Measurements from ENCODE around the gene ZNF208.

GRCh38 chr19:21947775-21948174, 63.0 kb downstream of the ZNF208 start:
- TF ChIP-seq CTCF (IDR thresholded peaks at IDR 0.05) (no peak), POLR2A (IDR thresholded peaks at IDR 0.05) (no peak)
